ENCODE measurements around the gene SLC6A9. TPM values are rescaled to one million over a fixed set of nuclear protein-coding genes. Genes with fewer than 3 reads are reported as not detected.

The SLC6A9 gene
- total RNA-seq, 4 donors from 2014 or later: 0.16 to 0.63 (median 0.29) TPM; not detected in 1

- no peak for ATAC-seq
- Histone ChIP-seq H3K4me1 (no peaks in the 10 kb centered on the region), H3K9me3 (no peaks in the 10 kb centered on the region), H3K4me3 (no peak overlapping the region), H3K36me3 (no peaks in the 10 kb centered on the region), H3K27ac (no peak overlapping the region), H3K27me3 (no peaks in the 10 kb centered on the region)
- intact Hi-C loops (cut with DNase I; ENCODE audit: low total_unique reads): no loop called here
- DNase-seq: no peak
- TF ChIP-seq POLR2A (IDR thresholded peaks at IDR 0.05): no peak
- TF ChIP-seq, protein P1, sequence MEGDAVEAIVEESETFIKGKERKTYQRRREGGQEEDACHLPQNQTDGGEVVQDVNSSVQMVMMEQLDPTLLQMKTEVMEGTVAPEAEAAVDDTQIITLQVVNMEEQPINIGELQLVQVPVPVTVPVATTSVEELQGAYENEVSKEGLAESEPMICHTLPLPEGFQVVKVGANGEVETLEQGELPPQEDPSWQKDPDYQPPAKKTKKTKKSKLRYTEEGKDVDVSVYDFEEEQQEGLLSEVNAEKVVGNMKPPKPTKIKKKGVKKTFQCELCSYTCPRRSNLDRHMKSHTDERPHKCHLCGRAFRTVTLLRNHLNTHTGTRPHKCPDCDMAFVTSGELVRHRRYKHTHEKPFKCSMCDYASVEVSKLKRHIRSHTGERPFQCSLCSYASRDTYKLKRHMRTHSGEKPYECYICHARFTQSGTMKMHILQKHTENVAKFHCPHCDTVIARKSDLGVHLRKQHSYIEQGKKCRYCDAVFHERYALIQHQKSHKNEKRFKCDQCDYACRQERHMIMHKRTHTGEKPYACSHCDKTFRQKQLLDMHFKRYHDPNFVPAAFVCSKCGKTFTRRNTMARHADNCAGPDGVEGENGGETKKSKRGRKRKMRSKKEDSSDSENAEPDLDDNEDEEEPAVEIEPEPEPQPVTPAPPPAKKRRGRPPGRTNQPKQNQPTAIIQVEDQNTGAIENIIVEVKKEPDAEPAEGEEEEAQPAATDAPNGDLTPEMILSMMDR (IDR thresholded peaks at IDR 0.05 in 4 of 5, conservative IDR thresholded peaks at IDR 0.05 in 1 of 5): no peak
- in situ Hi-C loops (cut with MboI; ENCODE audit: low sequenced_read_pairs in 4 of 4): no loop called here
These were observed 15.0 kb downstream of the SLC6A9 start for GRCh38 chr1:44016041-44016889.

- ATAC-seq: no peak
- intact Hi-C loops (cut with DNase I; ENCODE audit: low total_unique reads) (no loop called here), in situ Hi-C loops (cut with MboI; ENCODE audit: low sequenced_read_pairs in 4 of 4) (no loop called here)
- Histone ChIP-seq H3K27me3 (no peaks in the 10 kb centered on the region), H3K4me3 (no peak overlapping the region), H3K4me1 (no peaks in the 10 kb centered on the region), H3K27ac (no peak overlapping the region), H3K9me3 (no peaks in the 10 kb centered on the region), H3K36me3 (no peaks in the 10 kb centered on the region)
- no peak for DNase-seq
- TF ChIP-seq, protein P1 (IDR thresholded peaks at IDR 0.05 in 4 of 5, conservative IDR thresholded peaks at IDR 0.05 in 1 of 5): no peak
- no peak for TF ChIP-seq POLR2A (IDR thresholded peaks at IDR 0.05)
These were observed 16.1 kb downstream of the SLC6A9 start for GRCh38 chr1:44015206-44015605.

DNA sequence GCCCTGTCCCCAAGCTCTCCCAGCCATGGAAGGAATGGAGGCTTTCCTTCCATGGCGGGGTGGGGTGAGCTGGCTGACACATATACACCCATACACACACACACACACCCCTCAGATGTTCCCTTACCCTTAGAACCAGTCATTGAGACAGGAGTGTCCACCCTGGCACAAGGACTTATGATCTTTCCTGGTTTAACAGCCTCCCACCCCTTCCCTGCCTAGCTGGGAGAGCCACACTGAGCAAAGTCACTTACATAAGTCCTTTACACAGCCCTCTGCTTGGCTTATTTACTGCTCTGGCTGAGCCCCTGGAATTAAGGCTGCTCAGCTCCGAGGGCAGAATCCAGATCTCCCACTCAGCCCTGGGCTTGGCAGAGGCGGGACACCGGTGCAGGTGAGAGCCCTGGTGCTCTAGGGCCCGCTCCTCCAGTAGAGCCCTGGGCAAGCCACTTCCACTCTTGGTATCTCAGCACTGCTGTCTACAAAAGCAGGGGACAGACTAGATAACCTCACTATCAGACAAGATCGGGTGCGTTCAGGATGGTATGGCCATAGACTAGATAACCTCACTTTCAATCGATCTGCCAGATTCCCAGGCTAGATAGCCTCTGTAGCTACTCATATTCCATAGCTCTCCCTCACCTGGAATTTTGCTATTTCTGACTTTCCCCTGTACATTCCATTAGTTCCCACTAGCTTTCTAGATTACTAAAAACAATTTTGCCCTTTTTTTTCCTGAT lies 16.7 kb downstream of the SLC6A9 start:
- H3K4me1 ChIP-seq: no peaks in the 10 kb centered on the region
- H3K27me3 ChIP-seq: no peaks in the 10 kb centered on the region
- DNase-seq: no peak
- in situ Hi-C loops (cut with MboI; ENCODE audit: low sequenced_read_pairs in 4 of 4): no loop called here
- no peak overlapping the region for H3K27ac ChIP-seq
- no peaks in the 10 kb centered on the region for H3K36me3 ChIP-seq
- H3K9me3 ChIP-seq: no peaks in the 10 kb centered on the region
- no peak for ATAC-seq
- H3K4me3 ChIP-seq: no peak overlapping the region
- TF ChIP-seq, protein P1 (IDR thresholded peaks at IDR 0.05 in 4 of 5, conservative IDR thresholded peaks at IDR 0.05 in 1 of 5): no peak
- TF ChIP-seq POLR2A (IDR thresholded peaks at IDR 0.05): no peak
- intact Hi-C loops (cut with DNase I; ENCODE audit: low total_unique reads): no loop called here

- Histone ChIP-seq H3K4me3 (no peak overlapping the region), H3K27ac (no peak overlapping the region), H3K36me3 (no peaks in the 10 kb centered on the region), H3K9me3 (no peaks in the 10 kb centered on the region), H3K27me3 (no peaks in the 10 kb centered on the region), H3K4me1 (no peaks in the 10 kb centered on the region)
- DNase-seq (no peak), ATAC-seq (no peak)
- in situ Hi-C loops (cut with MboI; ENCODE audit: low sequenced_read_pairs in 4 of 4) (no loop called here), intact Hi-C loops (cut with DNase I; ENCODE audit: low total_unique reads) (no loop called here)
- TF ChIP-seq POLR2A (IDR thresholded peaks at IDR 0.05): no peak
- TF ChIP-seq, protein P1 (IDR thresholded peaks at IDR 0.05 in 4 of 5, conservative IDR thresholded peaks at IDR 0.05 in 1 of 5): no peak
These were observed 17.3 kb downstream of the SLC6A9 start for GRCh38 chr1:44013949-44014348.

All from gastrocnemius medialis (tissue), 4 donors.